HG03175 (cell line): Measurements from ENCODE around the gene RAP1A.
A peak's percentile ranks its signal among the peaks of the same experiment; 100 is the strongest.

ENCODE experiments used
- ATAC-seq: cut with Tn5 transposase; IDR thresholded peaks from one replicate; pipeline ENCODE4 v1.9.1; 2021; ENCODE audit warnings: mild to moderate bottlenecking, moderate library complexity; ENCODE audit not compliant: unreplicated experiment

The RAP1A gene

GRCh38 chr1:111619635-111620440 is at the start of gene RAP1A:
Gene RAP1A, plus strand, starts transcription at chr1:111619789. Its CDS starts 71,572 bp downstream, at chr1:111691361.
- peak; percentile 57 for ATAC-seq

- ATAC-seq: no peak
Observed at GRCh38 chr1:111569913-111570312, 49.7 kb upstream of the RAP1A start.

GRCh38 chr1:111570781-111571181 is 48.8 kb upstream of the RAP1A start:
- no peak for ATAC-seq

- no peak for ATAC-seq
Observed at GRCh38 chr1:111571239-111571638, 48.4 kb upstream of the RAP1A start.

GRCh38 chr1:111571987-111572386 is 47.6 kb upstream of the RAP1A start:
- ATAC-seq: no peak

- no peak for ATAC-seq
Observed at GRCh38 chr1:111576547-111576946, 43.0 kb upstream of the RAP1A start.

- no peak for ATAC-seq
Observed at GRCh38 chr1:111577814-111578213, 41.8 kb upstream of the RAP1A start.

- no peak for ATAC-seq
Observed at GRCh38 chr1:111581166-111581565, 38.4 kb upstream of the RAP1A start.

GRCh38 chr1:111582016-111582415 is 37.6 kb upstream of the RAP1A start:
- no peak for ATAC-seq

GRCh38 chr1:111582644-111583618 is 36.7 kb upstream of the RAP1A start:
- no peak for ATAC-seq

GRCh38 chr1:111585447-111586086 is 34.0 kb upstream of the RAP1A start:
- ATAC-seq: no peak

- no peak for ATAC-seq
Observed at GRCh38 chr1:111586112-111586511, 33.5 kb upstream of the RAP1A start.

- ATAC-seq: no peak
Observed at GRCh38 chr1:111587509-111588174, 31.9 kb upstream of the RAP1A start.

GRCh38 chr1:111591937-111592336 is 27.7 kb upstream of the RAP1A start:
- no peak for ATAC-seq

GRCh38 chr1:111592389-111593361 is 26.9 kb upstream of the RAP1A start:
- peak; percentile 80 for ATAC-seq

- ATAC-seq: no peak
Observed at GRCh38 chr1:111593403-111594305, 25.9 kb upstream of the RAP1A start.

- ATAC-seq: no peak
Observed at GRCh38 chr1:111594306-111594693, 25.3 kb upstream of the RAP1A start.

GRCh38 chr1:111595807-111596206 is 23.8 kb upstream of the RAP1A start:
- ATAC-seq: no peak
